ENCODE measurements around the gene LEFTY2.

The LEFTY2 gene

GRCh38 chr1:225963735-225964530 lies 22.9 kb upstream of the LEFTY2 start:
- Mint-ChIP-seq H3K27me3 (peaks cover 1% of the 10 kb centered on the region), H3K27ac (no peak overlapping the region), H3K36me3 (ENCODE audit: low read depth) (no peaks in the 10 kb centered on the region), H3K9me3 (no peaks in the 10 kb centered on the region), H3K4me1 (no peaks in the 10 kb centered on the region), H3K4me3 (no peak overlapping the region)
- no peak for ATAC-seq
- no peak for DNase-seq

GRCh38 chr1:225962440-225962975 lies 21.5 kb upstream of the LEFTY2 start:
- H3K4me1 Mint-ChIP-seq, result no peaks in the 10 kb centered on the region
- H3K27me3 Mint-ChIP-seq, result peaks cover 1% of the 10 kb centered on the region
- no peak overlapping the region for H3K27ac Mint-ChIP-seq
- H3K36me3 Mint-ChIP-seq (ENCODE audit: low read depth), result no peaks in the 10 kb centered on the region
- DNase-seq, result peak; percentile 87
- H3K4me3 Mint-ChIP-seq, result no peak overlapping the region
- peak; percentile 92 for ATAC-seq
- no peaks in the 10 kb centered on the region for H3K9me3 Mint-ChIP-seq

GRCh38 chr1:225961659-225962439 lies 20.8 kb upstream of the LEFTY2 start:
- Mint-ChIP-seq H3K4me1 (no peaks in the 10 kb centered on the region), H3K9me3 (no peaks in the 10 kb centered on the region), H3K4me3 (no peak overlapping the region), H3K27me3 (peaks cover 1% of the 10 kb centered on the region), H3K27ac (no peak overlapping the region), H3K36me3 (ENCODE audit: low read depth) (no peaks in the 10 kb centered on the region)
- DNase-seq, result no peak
- ATAC-seq, result no peak

GRCh38 chr1:225958041-225958440 lies 17.0 kb upstream of the LEFTY2 start:
- Mint-ChIP-seq H3K27me3 (peaks cover 3% of the 10 kb centered on the region), H3K9me3 (no peaks in the 10 kb centered on the region), H3K36me3 (ENCODE audit: low read depth) (no peaks in the 10 kb centered on the region), H3K4me3 (no peak overlapping the region), H3K4me1 (no peaks in the 10 kb centered on the region), H3K27ac (no peak overlapping the region)
- DNase-seq, result no peak
- no peak for ATAC-seq

GRCh38 chr1:225954753-225955152 lies 13.7 kb upstream of the LEFTY2 start:
- H3K27me3 Mint-ChIP-seq, result peaks cover 13% of the 10 kb centered on the region
- no peaks in the 10 kb centered on the region for H3K9me3 Mint-ChIP-seq
- H3K4me3 Mint-ChIP-seq, result no peak overlapping the region
- no peak for ATAC-seq
- H3K4me1 Mint-ChIP-seq, result no peaks in the 10 kb centered on the region
- no peaks in the 10 kb centered on the region for H3K36me3 Mint-ChIP-seq (ENCODE audit: low read depth)
- no peak overlapping the region for H3K27ac Mint-ChIP-seq
- DNase-seq, result no peak

- no peaks in the 10 kb centered on the region for H3K4me1 Mint-ChIP-seq
- DNase-seq (no peak), ATAC-seq (no peak)
- no peak overlapping the region for H3K4me3 Mint-ChIP-seq
- H3K9me3 Mint-ChIP-seq, result no peaks in the 10 kb centered on the region
- H3K27ac Mint-ChIP-seq, result no peak overlapping the region
- peaks cover 15% of the 10 kb centered on the region for H3K27me3 Mint-ChIP-seq
- no peaks in the 10 kb centered on the region for H3K36me3 Mint-ChIP-seq (ENCODE audit: low read depth)
These were observed 12.3 kb upstream of the LEFTY2 start for GRCh38 chr1:225953315-225953714.

GRCh38 chr1:225950905-225951497 lies 10.0 kb upstream of the LEFTY2 start:
- Mint-ChIP-seq H3K4me3 (no peak overlapping the region), H3K27me3 (peaks cover 17% of the 10 kb centered on the region), H3K36me3 (ENCODE audit: low read depth) (no peaks in the 10 kb centered on the region), H3K4me1 (no peaks in the 10 kb centered on the region), H3K9me3 (no peaks in the 10 kb centered on the region), H3K27ac (no peak overlapping the region)
- DNase-seq (no peak), ATAC-seq (no peak)

- Mint-ChIP-seq H3K36me3 (ENCODE audit: low read depth) (no peaks in the 10 kb centered on the region), H3K27me3 (peaks cover 17% of the 10 kb centered on the region), H3K27ac (no peak overlapping the region), H3K4me1 (peaks cover 5% of the 10 kb centered on the region), H3K4me3 (no peak overlapping the region), H3K9me3 (no peaks in the 10 kb centered on the region)
- DNase-seq (no peak), ATAC-seq (no peak)
These were observed 8.0 kb upstream of the LEFTY2 start for GRCh38 chr1:225949041-225949440.

- Mint-ChIP-seq H3K4me1 (peaks cover 7% of the 10 kb centered on the region), H3K36me3 (ENCODE audit: low read depth) (no peaks in the 10 kb centered on the region), H3K4me3 (no peak overlapping the region), H3K27me3 (peaks cover 14% of the 10 kb centered on the region), H3K9me3 (no peaks in the 10 kb centered on the region), H3K27ac (no peak overlapping the region)
- DNase-seq (no peak), ATAC-seq (no peak)
These were observed 5.8 kb upstream of the LEFTY2 start for GRCh38 chr1:225946803-225947202.

GRCh38 chr1:225946082-225946620 lies 5.1 kb upstream of the LEFTY2 start:
- Mint-ChIP-seq H3K27me3 (peaks cover 10% of the 10 kb centered on the region), H3K27ac (no peak overlapping the region), H3K36me3 (ENCODE audit: low read depth) (no peaks in the 10 kb centered on the region), H3K4me3 (no peak overlapping the region), H3K4me1 (peaks cover 7% of the 10 kb centered on the region), H3K9me3 (no peaks in the 10 kb centered on the region)
- DNase-seq (no peak), ATAC-seq (no peak)

GRCh38 chr1:225945564-225945963 lies 4.5 kb upstream of the LEFTY2 start:
- Mint-ChIP-seq H3K27ac (no peak overlapping the region), H3K9me3 (no peaks in the 10 kb centered on the region), H3K27me3 (peaks cover 6% of the 10 kb centered on the region), H3K4me3 (no peak overlapping the region), H3K4me1 (peaks cover 7% of the 10 kb centered on the region), H3K36me3 (ENCODE audit: low read depth) (no peaks in the 10 kb centered on the region)
- ATAC-seq (no peak), DNase-seq (no peak)

- peak; percentile 60 for ATAC-seq
- Mint-ChIP-seq H3K4me3 (no peak overlapping the region), H3K36me3 (ENCODE audit: low read depth) (no peaks in the 10 kb centered on the region), H3K27me3 (peaks cover 4% of the 10 kb centered on the region), H3K9me3 (no peaks in the 10 kb centered on the region), H3K4me1 (peaks cover 7% of the 10 kb centered on the region), H3K27ac (no peak overlapping the region)
- DNase-seq, result no peak
These were observed 3.9 kb upstream of the LEFTY2 start for GRCh38 chr1:225944951-225945350.

GRCh38 chr1:225944387-225944786 lies 3.4 kb upstream of the LEFTY2 start:
- Mint-ChIP-seq H3K36me3 (ENCODE audit: low read depth) (no peaks in the 10 kb centered on the region), H3K4me3 (no peak overlapping the region), H3K4me1 (peaks cover 7% of the 10 kb centered on the region), H3K27ac (no peak overlapping the region), H3K27me3 (peaks cover 4% of the 10 kb centered on the region), H3K9me3 (no peaks in the 10 kb centered on the region)
- ATAC-seq (no peak), DNase-seq (no peak)

GRCh38 chr1:225943582-225943981 lies 2.6 kb upstream of the LEFTY2 start:
- ATAC-seq (no peak), DNase-seq (no peak)
- Mint-ChIP-seq H3K9me3 (no peaks in the 10 kb centered on the region), H3K27me3 (peaks cover 2% of the 10 kb centered on the region), H3K27ac (no peak overlapping the region), H3K4me1 (peaks cover 7% of the 10 kb centered on the region), H3K36me3 (ENCODE audit: low read depth) (no peaks in the 10 kb centered on the region), H3K4me3 (no peak overlapping the region)

Data from activated naive CD8-positive, alpha-beta T cell treated with anti-CD3 and anti-CD28 coated beads, Interleukin-2, amount 50 U/mL, for 24 hours (primary cell).